ENCODE data around the gene TEX11.
"Not testable (repeated sequence)": the region's sequence is repeated elsewhere in the genome, so short reads cannot be mapped to it uniquely, and the experiment has no call there.

The TEX11 gene

GRCh38 chrX:70552130-70552704, 356.3 kb downstream of the TEX11 start:
- no peak for DNase-seq (ENCODE audit: low read depth)
- in situ Hi-C loops (cut with HindIII; ENCODE audit: low sequenced_read_pairs), result no loop called here
- no peak overlapping the region for H3K4me3 ChIP-seq (ENCODE audit: low read depth, low read length)
- no peak for TF ChIP-seq CTCF (IDR thresholded peaks at IDR 0.05; ENCODE audit: low read depth, low read length, missing control alignments)

GRCh38 chrX:70549429-70549828, 359.1 kb downstream of the TEX11 start:
- no peak for DNase-seq (ENCODE audit: low read depth)
- in situ Hi-C loops (cut with HindIII; ENCODE audit: low sequenced_read_pairs), result no loop called here
- H3K4me3 ChIP-seq (ENCODE audit: low read depth, low read length), result no peak overlapping the region
- TF ChIP-seq CTCF (IDR thresholded peaks at IDR 0.05; ENCODE audit: low read depth, low read length, missing control alignments), result no peak

GRCh38 chrX:70535198-70535597, 373.3 kb downstream of the TEX11 start:
- in situ Hi-C loops (cut with HindIII; ENCODE audit: low sequenced_read_pairs), result no loop called here
- no peak overlapping the region for H3K4me3 ChIP-seq (ENCODE audit: low read depth, low read length)
- TF ChIP-seq CTCF (IDR thresholded peaks at IDR 0.05; ENCODE audit: low read depth, low read length, missing control alignments), result no peak
- no peak for DNase-seq (ENCODE audit: low read depth)

- no peak overlapping the region for H3K4me3 ChIP-seq (ENCODE audit: low read depth, low read length)
- in situ Hi-C loops (cut with HindIII; ENCODE audit: low sequenced_read_pairs), result no loop called here
- DNase-seq (ENCODE audit: low read depth), result no peak
- no peak for TF ChIP-seq CTCF (IDR thresholded peaks at IDR 0.05; ENCODE audit: low read depth, low read length, missing control alignments)
These were observed 380.7 kb downstream of the TEX11 start for GRCh38 chrX:70527610-70528345.

GRCh38 chrX:70527053-70527452, 381.5 kb downstream of the TEX11 start:
- H3K4me3 ChIP-seq (ENCODE audit: low read depth, low read length), result no peak overlapping the region
- in situ Hi-C loops (cut with HindIII; ENCODE audit: low sequenced_read_pairs), result no loop called here
- no peak for DNase-seq (ENCODE audit: low read depth)
- no peak for TF ChIP-seq CTCF (IDR thresholded peaks at IDR 0.05; ENCODE audit: low read depth, low read length, missing control alignments)

GRCh38 chrX:70525733-70526132, 382.8 kb downstream of the TEX11 start:
- TF ChIP-seq CTCF (IDR thresholded peaks at IDR 0.05; ENCODE audit: low read depth, low read length, missing control alignments), result no peak
- DNase-seq (ENCODE audit: low read depth), result no peak
- H3K4me3 ChIP-seq (ENCODE audit: low read depth, low read length), result no peak overlapping the region
- in situ Hi-C loops (cut with HindIII; ENCODE audit: low sequenced_read_pairs), result no loop called here

- H3K4me3 ChIP-seq (ENCODE audit: low read depth, low read length); DNase-seq (ENCODE audit: low read depth); in situ Hi-C loops (cut with HindIII; ENCODE audit: low sequenced_read_pairs): not testable (repeated sequence)
These were observed 392.8 kb downstream of the TEX11 start for GRCh38 chrX:70515692-70516091.

- in situ Hi-C loops (cut with HindIII; ENCODE audit: low sequenced_read_pairs); DNase-seq (ENCODE audit: low read depth); H3K4me3 ChIP-seq (ENCODE audit: low read depth, low read length): not testable (repeated sequence)
These were observed 393.2 kb downstream of the TEX11 start for GRCh38 chrX:70515270-70515669.

Data from astrocyte of the cerebellum (primary cell).